Measurements from ENCODE around the gene GPR63.

DNA sequence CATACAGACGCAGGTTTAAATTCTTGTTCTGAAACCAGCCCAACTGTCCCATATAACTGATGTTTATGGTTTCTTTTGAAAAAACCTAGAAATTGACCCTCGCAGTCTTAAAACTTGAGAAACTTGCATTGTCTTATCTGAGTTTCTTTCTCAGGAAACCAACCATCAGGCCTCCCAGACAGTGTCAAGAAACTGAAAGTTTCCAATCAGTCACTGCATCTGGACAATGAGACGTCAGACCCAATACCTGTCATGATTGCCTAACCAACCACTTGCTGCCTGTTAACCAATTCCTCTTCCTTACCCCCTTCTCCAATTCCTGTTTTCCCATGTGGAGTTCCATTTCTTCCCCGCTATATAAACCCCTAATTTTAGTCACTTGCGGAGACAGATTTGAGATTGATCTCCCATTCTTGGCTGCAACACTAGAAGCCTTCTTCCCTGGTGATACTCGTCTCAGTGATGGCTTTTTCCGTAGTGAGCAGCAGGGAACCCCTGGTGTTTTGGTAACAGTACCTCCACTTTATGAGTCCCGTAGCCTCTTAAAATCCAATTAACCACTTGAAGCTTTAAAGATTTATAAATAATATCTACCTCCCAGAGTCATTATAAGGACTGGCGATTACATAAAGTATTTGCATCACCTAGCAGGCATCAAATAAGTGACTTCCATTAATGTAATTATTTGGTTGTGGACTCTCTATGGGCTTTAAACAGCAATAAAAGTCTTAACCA, 49.3 kb downstream of the GPR63 start:
- no peak for TF ChIP-seq POLR2A (IDR thresholded peaks at IDR 0.05; ENCODE audit: low read length)
- TF ChIP-seq GATA1 (IDR thresholded peaks at IDR 0.05; ENCODE audit: low read depth, low read length), result no peak
